CD14-positive monocyte (primary cell): Measurements from ENCODE around the gene DGCR6L. TPM values are rescaled to one million over a fixed set of nuclear protein-coding genes. Genes with fewer than 3 reads are reported as not detected.
"Not testable (repeated sequence)": the region's sequence is repeated elsewhere in the genome, so short reads cannot be mapped to it uniquely, and the experiment has no call there.

Experiments used
- DNase-seq, 3 donors: peaks; one replicate each; pipeline ENCODE4 v3.0.0-alpha.2; 2011 to 2022
- H2AFZ ChIP-seq: 2 replicates; pipeline ENCODE4 v1.6.0; 2012; ENCODE audit warnings: mild to moderate bottlenecking, low read depth, low read length, inconsistent platforms; ENCODE audit not compliant: insufficient read depth, poor library complexity, severe bottlenecking
- H3K27ac ChIP-seq, 2 donors: 1 replicate in 1 of 2; 2 replicates in 1 of 2; pipeline ENCODE4 v1.5.1; 2012 to 2013; ENCODE audit warnings: low read length in 2 of 2, control low read depth in 1 of 2, inconsistent platforms in 1 of 2, low read depth in 1 of 2, mild to moderate bottlenecking in 1 of 2
- H3K27me3 ChIP-seq, 2 donors: one replicate each; pipeline versions ENCODE4 v1.6.0 to v1.6.1; 2011 to 2013; ENCODE audit warnings: low read length in 2 of 2; ENCODE audit not compliant: control insufficient read depth in 2 of 2, insufficient read depth in 2 of 2
- H3K36me3 ChIP-seq, 2 donors: replicated peaks in 1 of 2; 1 replicate in 1 of 2; 2 replicates in 1 of 2; pipeline versions ENCODE4 v1.5.1 to v1.6.1; 2012 to 2013; ENCODE audit warnings: low read length in 2 of 2, control low read depth in 1 of 2, inconsistent platforms in 1 of 2, mild to moderate bottlenecking in 1 of 2; ENCODE audit not compliant: insufficient read depth in 2 of 2, control insufficient read depth in 1 of 2
- H3K4me1 ChIP-seq, 2 donors: 1 replicate in 1 of 2; 2 replicates in 1 of 2; pipeline versions ENCODE4 v1.5.1 to v1.6.1; 2012 to 2013; ENCODE audit warnings: low read length in 2 of 2, control low read depth in 1 of 2, inconsistent platforms in 1 of 2, mild to moderate bottlenecking in 1 of 2, moderate library complexity in 1 of 2; ENCODE audit not compliant: insufficient read depth in 2 of 2, control insufficient read depth in 1 of 2
- H3K4me2 ChIP-seq: replicated peaks from 2 replicates; pipeline ENCODE3; 2012; ENCODE audit warnings: low read length, moderate library complexity, mild to moderate bottlenecking; ENCODE audit not compliant: poor library complexity, severe bottlenecking; ENCODE audit errors: extremely low read depth
- H3K4me3 ChIP-seq, 3 experiments: fragments of 200-600 bp in 1 of 3; sonication (generic) in 1 of 3; replicated peaks in 1 of 3; 1 replicate in 2 of 3; 2 replicates in 1 of 3; pipeline ENCODE4 v1.5.1; 2011 to 2013; ENCODE audit warnings: low read length in 3 of 3, mild to moderate bottlenecking in 3 of 3, control low read depth in 2 of 3, low read depth in 2 of 3, inconsistent platforms in 1 of 3, moderate library complexity in 1 of 3
- H3K79me2 ChIP-seq: 2 replicates; pipeline ENCODE4 v1.6.0; 2012; ENCODE audit warnings: mild to moderate bottlenecking, control low read depth, inconsistent platforms, low read length, moderate library complexity; ENCODE audit not compliant: insufficient read depth
- H3K9ac ChIP-seq: 2 replicates; pipeline ENCODE4 v1.6.0; 2017; ENCODE audit warnings: low read length, mild to moderate bottlenecking; ENCODE audit not compliant: insufficient read depth, poor library complexity, severe bottlenecking
- H3K9me3 ChIP-seq, 2 donors: replicated peaks in 1 of 2; 1 replicate in 1 of 2; 2 replicates in 1 of 2; pipeline versions ENCODE4 v1.5.1 to v1.6.1; 2012 to 2013; ENCODE audit warnings: low read length in 2 of 2, control low read depth in 1 of 2; ENCODE audit not compliant: control insufficient read depth in 1 of 2, insufficient read depth in 1 of 2
- H4K20me1 ChIP-seq: 2 replicates; pipeline ENCODE4 v1.6.0; 2012; ENCODE audit warnings: mild to moderate bottlenecking, low read length, control low read depth, moderate library complexity; ENCODE audit not compliant: insufficient read depth
- H3K27ac Mint-ChIP-seq, 7 donors: one replicate each; pipeline ENCODE4 v1.8.0; 2020; ENCODE audit warnings: mild to moderate bottlenecking in 7 of 7, mixed read lengths in 7 of 7, moderate library complexity in 6 of 7, inconsistent platforms in 2 of 7
- H3K27me3 Mint-ChIP-seq, 3 donors: one replicate each; pipeline ENCODE4 v1.8.0; 2021 to 2022; ENCODE audit warnings: low read depth in 3 of 3, mild to moderate bottlenecking in 3 of 3, mixed read lengths in 3 of 3, moderate library complexity in 3 of 3, inconsistent platforms in 1 of 3
- H3K36me3 Mint-ChIP-seq, 2 donors: one replicate each; pipeline ENCODE4 v1.8.0; 2020; ENCODE audit warnings: mixed read lengths in 2 of 2, inconsistent platforms in 1 of 2, mild to moderate bottlenecking in 1 of 2
- H3K4me1 Mint-ChIP-seq: one replicate; pipeline ENCODE4 v1.8.0; 2020; ENCODE audit warnings: mild to moderate bottlenecking, mixed read lengths
- H3K4me3 Mint-ChIP-seq, 2 donors: one replicate each; pipeline ENCODE4 v1.8.0; 2020; ENCODE audit warnings: mild to moderate bottlenecking in 2 of 2, mixed read lengths in 2 of 2, moderate library complexity in 1 of 2
- H3K9me3 Mint-ChIP-seq, 7 donors: one replicate each; pipeline ENCODE4 v1.8.0; 2020 to 2022; ENCODE audit warnings: mixed read lengths in 7 of 7, mild to moderate bottlenecking in 6 of 7, moderate library complexity in 6 of 7, inconsistent platforms in 2 of 7
- CTCF ChIP-seq: fragments of 200-600 bp; IDR thresholded peaks from one replicate; pipeline ENCODE4 v1.8.0; 2022; ENCODE audit warnings: antibody characterized with exemption, mild to moderate bottlenecking
- WGBS: methylation state at CpG from one replicate; pipeline ENCODE4 v1.1.5; 2013; ENCODE audit warnings: missing lambda C conversion rate; ENCODE audit not compliant: insufficient coverage; 5-methylcytosine and 5-hydroxymethylcytosine counted together
- intact Hi-C, 2 donors: fragments of 100-400 bp; cut with micrococcal nuclease; formaldehyde crosslinking; loops; one replicate each; pipeline versions ENCODE4 v1.15.0 to v1.15.1; 2023
- polyA minus RNA-seq: library from RNA; depleted of rRNA, polyadenylated mRNA; stranded (reverse); fragments of >200 nt; gene quantifications from 2 replicates; pipeline ENCODE4 v1.2.3, GENCODE V29; 2012
- polyA plus RNA-seq, 3 donors: library from polyadenylated mRNA; depleted of rRNA in 1 of 3; unstranded in 2 of 3; stranded (reverse) in 1 of 3; fragments of 300-500 nt in 2 of 3; fragments of >200 nt in 1 of 3; fragmentation: Illumina TruSeq in 2 of 3; gene quantifications; 1 replicate in 2 of 3; 2 replicates in 1 of 3; pipeline ENCODE4 v1.2.3, GENCODE V29; 2012 to 2021
- total RNA-seq, 12 experiments: library from RNA in 1 of 12; stranded (reverse) in 1 of 12; fragments of 120-200 nt in 1 of 12; gene quantifications; one replicate each; pipeline ENCODE4 v1.2.4 and lab custom pipeline; 2013 to 2026; ENCODE audit warnings: mixed read lengths in 6 of 12, inconsistent platforms in 1 of 12

The DGCR6L gene
- total RNA-seq (2013), result 36.7 TPM
- polyA plus RNA-seq (10 to 100 TPM; 33.0 to 62.8 (median 56.3) TPM), polyA minus RNA-seq (25.4 and 32.6 TPM in 2 replicates), total RNA-seq (lab: John Stamatoyannopoulos, UW) (1.0 to 14.8 (median 10.5) reads per million in 11 experiments)

DNA sequence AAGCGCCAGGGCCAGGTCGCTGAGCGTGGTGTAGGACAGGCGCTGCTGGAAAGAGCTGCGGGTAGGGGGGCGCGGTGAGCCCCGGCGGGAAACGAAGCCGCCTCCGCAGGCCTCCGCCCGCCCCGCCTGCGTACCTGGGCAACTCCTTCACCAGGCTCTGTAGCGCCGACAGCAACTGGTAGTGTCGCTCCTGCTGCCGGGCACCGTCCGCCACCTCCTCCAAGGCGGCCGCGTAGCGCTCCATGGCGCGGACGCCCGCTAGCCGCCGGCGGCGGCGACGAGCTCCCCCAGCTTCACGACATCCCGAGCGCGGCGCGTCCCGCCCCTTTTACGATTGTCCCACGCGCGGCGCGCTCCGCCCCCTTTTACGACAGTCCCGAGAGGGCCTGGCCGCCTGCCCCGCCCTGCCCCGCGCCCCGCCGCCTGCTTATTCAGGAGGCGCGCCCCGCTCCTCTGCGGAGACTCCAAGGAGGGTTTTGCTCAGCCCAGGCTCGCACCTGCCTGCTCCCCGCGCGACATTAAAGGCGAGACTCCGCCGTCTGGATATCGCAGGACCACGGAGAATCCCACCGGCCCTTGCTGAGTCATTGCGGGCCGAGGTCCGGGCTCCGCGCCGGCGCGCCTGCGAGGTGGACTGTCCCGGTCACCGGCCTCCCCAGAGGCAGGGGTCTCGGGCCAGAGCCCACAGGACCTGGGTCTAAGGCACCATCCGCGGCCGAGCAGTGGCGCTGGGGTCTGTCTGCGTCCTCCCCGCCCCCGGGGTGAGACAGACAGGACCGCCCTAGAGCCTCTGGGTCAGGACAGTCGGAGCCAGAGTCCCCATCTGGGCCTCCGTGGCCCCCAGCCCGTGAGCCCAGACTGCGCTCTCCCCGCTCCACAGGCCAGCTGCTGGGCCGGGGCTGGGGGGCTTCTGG is at the start of gene DGCR6L:
DGCR6L (minus strand) TSS at position 316 of the 914 bp plus-strand sequence; CDS start at position 244, 72 bp downstream.
- H3K4me1 ChIP-seq, result peaks cover 27 to 33% of the 10 kb centered on the region in 2 donors
- H3K4me3 Mint-ChIP-seq, result peak within 1 kb of the TSS; percentile 91 to 95
- WGBS, result under 1% methylated on average over 98 of the region's 98 CpGs
- no peaks in the 10 kb centered on the region for H3K36me3 ChIP-seq
- TF ChIP-seq CTCF, result no peak
- H3K9me3 Mint-ChIP-seq, result peaks cover 0 to 3% (median 0%) of the 10 kb centered on the region in 7 donors
- peak within 1 kb of the TSS; percentile 88 for H3K9ac ChIP-seq
- peak within 1 kb of the TSS; percentile 81 to 94 (median 91) for H3K4me3 ChIP-seq
- no peaks in the 10 kb centered on the region for H3K9me3 ChIP-seq
- no peaks in the 10 kb centered on the region for H4K20me1 ChIP-seq
- peaks cover 0 to 3% of the 10 kb centered on the region in 2 donors for H3K36me3 Mint-ChIP-seq
- peak within 1 kb of the TSS in 1 of 2 donors; percentile 79 for H3K27ac ChIP-seq
- peaks cover 39% of the 10 kb centered on the region for H3K4me1 Mint-ChIP-seq
- peak within 1 kb of the TSS; percentile 46 to 88 (median 72) for H3K27ac Mint-ChIP-seq
- peaks cover 31% of the 10 kb centered on the region for H3K79me2 ChIP-seq
- H3K27me3 Mint-ChIP-seq, result peaks cover 0 to 3% (median 1%) of the 10 kb centered on the region in 3 donors
- H3K27me3 ChIP-seq, result no peaks in the 10 kb centered on the region
- peak within 1 kb of the TSS; percentile 94 for H2AFZ ChIP-seq
- peak; percentile 88 to 94 (median 88) for DNase-seq
- intact Hi-C loops, result no loop called here
- H3K4me2 ChIP-seq, result peak within 1 kb of the TSS; percentile 88

DNA sequence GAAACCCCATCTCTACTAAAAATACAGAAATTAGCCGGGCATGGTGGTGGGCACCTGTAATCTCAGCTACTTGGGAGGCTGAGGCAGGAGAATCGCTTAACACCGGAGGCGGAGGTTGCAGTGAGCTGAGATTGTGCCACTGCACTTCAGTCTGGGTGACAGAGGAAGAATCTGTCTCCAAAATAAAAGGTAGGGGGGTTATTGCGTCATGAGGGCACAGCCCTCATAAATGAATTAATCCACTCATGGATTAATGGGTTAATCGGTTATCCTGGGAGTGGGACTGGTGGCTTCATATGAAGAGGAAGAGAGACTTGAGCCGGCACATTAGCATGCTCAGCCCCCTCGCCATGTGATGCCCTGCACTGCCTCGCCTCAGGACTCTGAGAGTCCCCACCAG is 49.0 kb upstream of the DGCR6L start:
- H3K4me1 Mint-ChIP-seq, result peaks cover 22% of the 10 kb centered on the region
- H3K27me3 Mint-ChIP-seq, result not testable (repeated sequence)
- peaks cover 10 to 14% of the 10 kb centered on the region in 2 donors for H3K4me1 ChIP-seq

GRCh38 chr22:20366841-20367240 is 47.0 kb upstream of the DGCR6L start:
- peaks cover 14 to 20% of the 10 kb centered on the region in 2 donors for H3K4me1 ChIP-seq
- H3K27me3 ChIP-seq, H3K36me3 Mint-ChIP-seq, H3K4me2 ChIP-seq, H4K20me1 ChIP-seq, H3K36me3 ChIP-seq, H3K9me3 ChIP-seq, intact Hi-C loops, H3K79me2 ChIP-seq, H3K27me3 Mint-ChIP-seq, H3K9me3 Mint-ChIP-seq, H3K27ac ChIP-seq, DNase-seq, H2AFZ ChIP-seq, H3K4me3 ChIP-seq, H3K4me3 Mint-ChIP-seq, H3K9ac ChIP-seq: not testable (repeated sequence)
- WGBS, result 98% methylated on average over 6 of the region's 9 CpGs
- peak overlapping the region in 1 of 7 donors; percentile 58 for H3K27ac Mint-ChIP-seq
- H3K4me1 Mint-ChIP-seq, result peaks cover 30% of the 10 kb centered on the region

More for the DNA sequence above, 49.0 kb upstream of the DGCR6L start:
- H3K9me3 Mint-ChIP-seq, H3K4me3 Mint-ChIP-seq, H3K27ac Mint-ChIP-seq, H3K79me2 ChIP-seq, H3K27ac ChIP-seq, H3K4me3 ChIP-seq, intact Hi-C loops, H4K20me1 ChIP-seq, H3K36me3 ChIP-seq, H2AFZ ChIP-seq, H3K27me3 ChIP-seq, DNase-seq, H3K4me2 ChIP-seq, H3K36me3 Mint-ChIP-seq, H3K9ac ChIP-seq, H3K9me3 ChIP-seq: not testable (repeated sequence)
- WGBS, result 87% methylated on average over 3 of the region's 9 CpGs
